H1 (cell line): ENCODE data around the gene COL5A1. TPM values are rescaled to one million over a fixed set of nuclear protein-coding genes. Genes with fewer than 3 reads are reported as not detected.

Source experiments
- CTCF ChIA-PET: fragments of 300-600 bp; sonication (Branson Sonifier 250); formaldehyde crosslinking; loops from one replicate; lab custom pipeline; 2021; ENCODE audit not compliant: partially characterized antibody; lab: Charles Lee
- POLR2A ChIA-PET: fragments of 300-600 bp; sonication (Branson Sonifier 250); formaldehyde crosslinking; loops from one replicate; lab custom pipeline; 2021; ENCODE audit warnings: inconsistent platforms; ENCODE audit not compliant: partially characterized antibody; lab: Charles Lee
- DNase-seq, 2 experiments: peaks; one replicate each; pipeline versions ENCODE4 v3.0.0 to v3.0.0-alpha.2; 2010 to 2022; ENCODE audit warnings: low spot score in 2 of 2, low read depth in 1 of 2, mixed read lengths in 1 of 2
- FAIRE-seq: peaks from 2 replicates; lab custom pipeline; 2011; peaks lifted over from hg19 to GRCh38; lab: Jason Lieb, UNC
- H2AFZ ChIP-seq: 2 replicates; pipeline ENCODE4 v1.8.1; 2012; ENCODE audit warnings: low read length, inconsistent platforms
- H2AK5ac ChIP-seq: 2 replicates; pipeline ENCODE4 v1.6.1; 2013; ENCODE audit warnings: low read depth, low read length
- H2BK120ac ChIP-seq: replicated peaks from 2 replicates; pipeline ENCODE3; 2013; ENCODE audit warnings: low read depth, low read length, inconsistent platforms
- H2BK12ac ChIP-seq: 2 replicates; pipeline ENCODE4 v1.6.1; 2013; ENCODE audit warnings: low read depth, low read length
- H2BK15ac ChIP-seq: 2 replicates; pipeline ENCODE4 v1.6.1; 2013; ENCODE audit warnings: low read length
- H2BK20ac ChIP-seq: 2 replicates; pipeline ENCODE4 v1.6.1; 2013; ENCODE audit warnings: low read length
- H2BK5ac ChIP-seq: 2 replicates; pipeline ENCODE4 v1.6.1; 2013; ENCODE audit warnings: low read depth, low read length
- H3K14ac ChIP-seq: 2 replicates; pipeline ENCODE4 v1.6.1; 2013; ENCODE audit warnings: inconsistent platforms; ENCODE audit not compliant: insufficient read length
- H3K18ac ChIP-seq: 2 replicates; pipeline ENCODE4 v1.6.1; 2013; ENCODE audit warnings: low read length; ENCODE audit errors: extremely low read depth
- H3K23ac ChIP-seq: 2 replicates; pipeline ENCODE4 v1.6.1; 2013; ENCODE audit warnings: inconsistent platforms; ENCODE audit not compliant: insufficient read length
- H3K23me2 ChIP-seq: 2 replicates; pipeline ENCODE4 v1.6.1; 2013; ENCODE audit warnings: low read depth, low read length
- H3K27ac ChIP-seq: 2 replicates; pipeline ENCODE4 v1.6.1; 2011; ENCODE audit warnings: low read depth, low read length, inconsistent platforms
- H3K27me3 ChIP-seq, 4 experiments: replicated peaks in 1 of 4; 1 replicate in 1 of 4; 2 replicates in 3 of 4; pipeline versions ENCODE4 v1.6.1 to v1.8.1; 2011 to 2013; ENCODE audit warnings: low read length in 3 of 4, mild to moderate bottlenecking in 3 of 4, inconsistent platforms in 2 of 4, mixed read lengths in 2 of 4, moderate library complexity in 1 of 4; ENCODE audit not compliant: control insufficient read depth in 3 of 4, insufficient read depth in 3 of 4; ENCODE audit errors: extremely low read depth in 1 of 4
- H3K36me3 ChIP-seq, 4 experiments: 2 replicates each; pipeline versions ENCODE4 v1.6.1 to v1.8.1; 2011 to 2013; ENCODE audit warnings: mild to moderate bottlenecking in 4 of 4, low read length in 3 of 4, moderate library complexity in 2 of 4, control low read depth in 1 of 4, inconsistent platforms in 1 of 4; ENCODE audit not compliant: insufficient read depth in 4 of 4, control insufficient read depth in 2 of 4
- H3K4ac ChIP-seq: replicated peaks from 2 replicates; pipeline ENCODE3; 2013; ENCODE audit warnings: low read length, low read depth, mixed read lengths, inconsistent platforms; ENCODE audit not compliant: insufficient read length
- H3K4me1 ChIP-seq, 4 experiments: replicated peaks in 1 of 4; 1 replicate in 1 of 4; 2 replicates in 3 of 4; pipeline versions ENCODE4 v1.6.1 to v1.8.1; 2011 to 2013; ENCODE audit warnings: low read length in 3 of 4, inconsistent platforms in 2 of 4, mixed read lengths in 1 of 4; ENCODE audit not compliant: insufficient read depth in 4 of 4, control insufficient read depth in 3 of 4
- H3K4me2 ChIP-seq, 2 experiments: 2 replicates each; pipeline versions ENCODE4 v1.6.1 to v1.8.1; 2011 to 2013; ENCODE audit warnings: low read depth in 2 of 2, low read length in 2 of 2, control low read depth in 1 of 2, inconsistent platforms in 1 of 2, mild to moderate bottlenecking in 1 of 2; ENCODE audit not compliant: insufficient read depth in 1 of 2
- H3K4me3 ChIP-seq, 4 experiments: fragments of 200-600, 300-600 bp in 1 of 4; sonication (generic), shearing (Covaris generic), sonication (Bioruptor Twin) in 1 of 4; 2 replicates each; pipeline versions ENCODE4 v1.5.1 to v1.8.1; 2011 to 2016; ENCODE audit warnings: low read length in 4 of 4, low read depth in 3 of 4, control low read depth in 2 of 4, inconsistent platforms in 2 of 4, mild to moderate bottlenecking in 2 of 4, mixed read lengths in 1 of 4, moderate library complexity in 1 of 4; ENCODE audit not compliant: insufficient read depth in 2 of 4; ENCODE audit errors: extremely low read depth in 1 of 4
- H3K56ac ChIP-seq: replicated peaks from 2 replicates; pipeline ENCODE3; 2013; ENCODE audit warnings: low read depth, mild to moderate bottlenecking, mixed read lengths, low read length, inconsistent platforms; ENCODE audit not compliant: insufficient read length
- H3K79me1 ChIP-seq: 2 replicates; pipeline ENCODE4 v1.6.1; 2013; ENCODE audit warnings: low read depth, low read length, control low read depth
- H3K79me2 ChIP-seq, 2 experiments: 2 replicates each; pipeline versions ENCODE4 v1.6.1 to v1.8.1; 2012 to 2013; ENCODE audit warnings: low read length in 2 of 2, mild to moderate bottlenecking in 2 of 2, inconsistent platforms in 1 of 2; ENCODE audit not compliant: insufficient read depth in 2 of 2, control insufficient read depth in 1 of 2
- H3K9ac ChIP-seq, 4 experiments: replicated peaks in 1 of 4; 1 replicate in 1 of 4; 2 replicates in 3 of 4; pipeline versions ENCODE4 v1.6.1 to v1.8.1; 2011 to 2013; ENCODE audit warnings: low read depth in 3 of 4, low read length in 3 of 4, control low read depth in 2 of 4, mild to moderate bottlenecking in 2 of 4, moderate library complexity in 2 of 4, inconsistent platforms in 1 of 4; ENCODE audit errors: extremely low read depth in 1 of 4
- H3K9me3 ChIP-seq, 2 experiments: 2 replicates each; pipeline versions ENCODE4 v1.6.1 to v1.8.1; 2012 to 2013; ENCODE audit warnings: mild to moderate bottlenecking in 2 of 2, moderate library complexity in 2 of 2, control low read depth in 1 of 2, inconsistent platforms in 1 of 2, low read depth in 1 of 2, low read length in 1 of 2, mixed read lengths in 1 of 2; ENCODE audit not compliant: insufficient read depth in 2 of 2
- H4K20me1 ChIP-seq, 2 experiments: replicated peaks in 1 of 2; 2 replicates each; pipeline versions ENCODE3 to v1.8.1; 2011 to 2013; ENCODE audit warnings: inconsistent platforms in 2 of 2, low read length in 2 of 2, mild to moderate bottlenecking in 1 of 2; ENCODE audit not compliant: insufficient read depth in 2 of 2, control insufficient read depth in 1 of 2
- H4K5ac ChIP-seq: 2 replicates; pipeline ENCODE4 v1.6.1; 2013; ENCODE audit warnings: low read length, low read depth, mixed read lengths, inconsistent platforms; ENCODE audit not compliant: insufficient read length
- H4K8ac ChIP-seq: 2 replicates; pipeline ENCODE4 v1.8.0; 2013; ENCODE audit warnings: mild to moderate bottlenecking, moderate library complexity, low read length, inconsistent platforms; ENCODE audit not compliant: insufficient read depth; ENCODE audit errors: extremely low read depth
- H4K91ac ChIP-seq: replicated peaks from 2 replicates; pipeline ENCODE3; 2013; ENCODE audit warnings: low read length, mixed read lengths, inconsistent platforms; ENCODE audit not compliant: insufficient read length
- BACH1 ChIP-seq: IDR thresholded peaks from 2 replicates; pipeline ENCODE4 v1.6.1; 2012; ENCODE audit warnings: low read length, improper control_type of control experiment
- BRCA1 ChIP-seq: IDR thresholded peaks from 2 replicates; pipeline ENCODE4 v1.6.1; 2012; ENCODE audit warnings: low read depth, low read length, improper control_type of control experiment
- EP300 ChIP-seq, 2 experiments: IDR thresholded peaks; 1 replicate in 1 of 2; 2 replicates in 1 of 2; pipeline ENCODE4 v1.6.1; 2011 to 2012; ENCODE audit warnings: low read depth in 2 of 2, low read length in 2 of 2, mild to moderate bottlenecking in 2 of 2, borderline replicate concordance in 1 of 2, inconsistent platforms in 1 of 2, moderate library complexity in 1 of 2
- GABPA ChIP-seq: IDR thresholded peaks from 2 replicates; pipeline ENCODE4 v1.6.1; 2011; ENCODE audit warnings: mild to moderate bottlenecking, low read length, moderate library complexity, borderline replicate concordance; ENCODE audit not compliant: insufficient read depth
- SUZ12 ChIP-seq: fragments of 200-600 bp; sonication (generic); IDR thresholded peaks from 2 replicates; pipeline ENCODE4 v1.6.1; 2012; ENCODE audit warnings: mild to moderate bottlenecking, inconsistent platforms, low read length, moderate library complexity, mixed read lengths
- WGBS, 2 experiments: shearing (Covaris generic) in 1 of 2; methylation state at CpG; one replicate each; pipeline versions ENCODE4 v1.1.6 to v1.1.7; 2013 to 2015; ENCODE audit warnings: low lambda C conversion rate in 2 of 2, mixed read lengths in 2 of 2, inconsistent platforms in 1 of 2, low coverage in 1 of 2, missing lambda C conversion rate in 1 of 2; ENCODE audit not compliant: insufficient replicate concordance in 2 of 2, insufficient coverage in 1 of 2, insufficient read length in 1 of 2; ENCODE audit errors: extremely low coverage in 1 of 2, missing lambda C conversion rate in 1 of 2; 5-methylcytosine and 5-hydroxymethylcytosine counted together
- polyA plus RNA-seq, 7 experiments: library from polyadenylated mRNA; depleted of rRNA in 3 of 7; stranded (reverse) in 5 of 7; unstranded in 2 of 7; fragments of >200 nt in 5 of 7; fragments of 200-250 nt in 2 of 7; gene quantifications; 1 replicate in 5 of 7; 2 replicates in 1 of 7; 4 replicates in 1 of 7; pipeline versions ENCODE4 v1.2.1 to v1.2.3, GENCODE V29; 2011 to 2013; ENCODE audit warnings: missing spikeins in 2 of 7, mixed read lengths in 2 of 7
- total RNA-seq: library from RNA; stranded (reverse); fragmentation: NEBNext Ultra II Directional; extraction: Animal tissue kit (Norgen Biotek cat#: 25700); gene quantifications from 2 replicates; pipeline ENCODE4 v1.2.1, GENCODE V29; 2021
- TF ChIP-seq, protein P1 (sequence below): IDR thresholded peaks from 2 replicates; pipeline ENCODE4 v1.6.1; 2012; ENCODE audit warnings: low read length, inconsistent platforms

COL5A1 gene
- total and polyA plus RNA-seq, 2 of the 8 experiments (the other 6 are each of a cell fraction or from before 2014, with no cell fraction given) = 3.8 to 12.0 TPM

DNA sequence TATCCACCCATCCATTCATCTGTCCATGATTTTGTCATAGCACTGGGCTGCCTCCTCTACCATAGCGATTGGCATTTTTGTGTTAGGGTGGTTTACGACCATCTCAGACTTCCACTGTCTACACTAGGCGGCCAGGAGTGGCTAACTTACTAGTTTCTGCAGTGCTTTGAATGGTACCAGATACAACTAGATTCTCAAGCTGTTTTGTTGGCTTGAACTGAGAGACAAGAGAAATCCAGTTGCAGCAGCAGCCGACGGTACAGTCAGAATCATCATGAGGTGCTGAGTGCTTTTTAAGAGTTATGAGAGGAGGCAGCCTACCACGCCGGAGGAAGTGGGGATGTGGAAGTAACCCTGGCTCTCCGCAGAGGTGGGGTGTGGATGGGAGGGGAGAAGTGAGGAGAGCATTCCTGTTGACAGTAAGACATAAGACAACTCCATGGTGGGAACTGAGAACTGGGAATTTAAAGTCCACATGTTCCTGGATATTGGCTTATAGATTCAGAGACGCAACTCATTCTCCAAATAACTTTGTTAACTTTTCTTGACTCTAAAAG lies 27.9 kb downstream of the COL5A1 start:
- DNase-seq = no peak
- H3K79me2 ChIP-seq = no peaks in the 10 kb centered on the region
- no peak overlapping the region for H2BK20ac ChIP-seq
- H2BK5ac ChIP-seq = no peak overlapping the region
- no peak overlapping the region for H2BK12ac ChIP-seq
- no peaks in the 10 kb centered on the region for H3K79me1 ChIP-seq
- H2AK5ac ChIP-seq = no peak overlapping the region
- CTCF ChIA-PET = interaction anchor here (1.2 to 3.0 kb wide), 3 partner anchors 8 to 84 kb away, joined by 3 to 31 read pairs (median 27); no protein-coding TSS in a partner anchor
- no peak overlapping the region for H2AFZ ChIP-seq
- no peak overlapping the region for H3K56ac ChIP-seq
- H3K4ac ChIP-seq = no peak overlapping the region
- no peaks in the 10 kb centered on the region for H3K27me3 ChIP-seq
- no peak overlapping the region for H2BK15ac ChIP-seq
- FAIRE-seq = no peak
- H3K18ac ChIP-seq = no peak overlapping the region
- no peak overlapping the region for H3K9ac ChIP-seq
- no peak overlapping the region for H4K91ac ChIP-seq
- H4K20me1 ChIP-seq = peaks cover 0 to 2% of the 10 kb centered on the region in 2 experiments
- H3K36me3 ChIP-seq = no peaks in the 10 kb centered on the region
- H4K8ac ChIP-seq = no peak overlapping the region
- H3K27ac ChIP-seq = no peak overlapping the region
- no peak overlapping the region for H3K4me3 ChIP-seq
- TF ChIP-seq GABPA = no peak
- TF ChIP-seq, protein P1, sequence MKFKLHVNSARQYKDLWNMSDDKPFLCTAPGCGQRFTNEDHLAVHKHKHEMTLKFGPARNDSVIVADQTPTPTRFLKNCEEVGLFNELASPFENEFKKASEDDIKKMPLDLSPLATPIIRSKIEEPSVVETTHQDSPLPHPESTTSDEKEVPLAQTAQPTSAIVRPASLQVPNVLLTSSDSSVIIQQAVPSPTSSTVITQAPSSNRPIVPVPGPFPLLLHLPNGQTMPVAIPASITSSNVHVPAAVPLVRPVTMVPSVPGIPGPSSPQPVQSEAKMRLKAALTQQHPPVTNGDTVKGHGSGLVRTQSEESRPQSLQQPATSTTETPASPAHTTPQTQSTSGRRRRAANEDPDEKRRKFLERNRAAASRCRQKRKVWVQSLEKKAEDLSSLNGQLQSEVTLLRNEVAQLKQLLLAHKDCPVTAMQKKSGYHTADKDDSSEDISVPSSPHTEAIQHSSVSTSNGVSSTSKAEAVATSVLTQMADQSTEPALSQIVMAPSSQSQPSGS = no peak
- no peak for TF ChIP-seq EP300 (IDR thresholded peaks at IDR 0.05; ENCODE audit: borderline replicate concordance in 1 of 2, low read depth in 2 of 2, low read length in 2 of 2)
- no peak for TF ChIP-seq BRCA1
- TF ChIP-seq BACH1 = no peak
- TF ChIP-seq SUZ12 = no peak
- TF ChIP-seq, all 59 proteins: peak for 0
- H4K5ac ChIP-seq = no peak overlapping the region
- 87% methylated on average over 9 of the region's 9 CpGs; no CpG with 5 or more reads in 1 of the 2 experiments for WGBS, 2 experiments
- no peak overlapping the region for H2BK120ac ChIP-seq
- POLR2A ChIA-PET = no interaction called here
- no peak overlapping the region for H3K4me2 ChIP-seq
- H3K4me1 ChIP-seq = no peaks in the 10 kb centered on the region; a peak in 1 of 7 replicates
- no peak overlapping the region for H3K23ac ChIP-seq
- H3K9me3 ChIP-seq = no peaks in the 10 kb centered on the region
- H3K23me2 ChIP-seq = peaks cover 5% of the 10 kb centered on the region; the same call in 1 of the 2 replicates
- H3K14ac ChIP-seq = no peak overlapping the region
